ENCODE data around the gene LY9.

LY9 gene

DNA sequence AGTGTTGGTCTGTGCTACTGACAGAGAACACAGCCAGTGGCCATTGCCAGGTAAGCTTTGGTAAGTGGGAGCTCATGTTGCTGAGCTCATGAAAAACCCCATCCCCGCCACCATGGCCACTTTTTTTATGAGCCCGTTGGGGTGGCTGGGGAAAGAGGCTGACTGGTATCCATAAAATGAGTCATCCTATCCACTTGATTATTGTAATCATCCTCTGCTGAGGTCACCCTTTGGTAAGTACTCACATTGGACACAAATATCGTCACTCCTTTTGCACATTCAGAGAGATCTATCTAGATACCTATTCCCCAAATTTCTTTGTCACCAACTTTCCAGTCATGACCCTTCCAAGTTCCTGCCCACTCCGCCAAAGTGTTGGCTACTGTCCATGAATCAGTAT lies 34.9 kb upstream of the LY9 start:
- Histone ChIP-seq H3K27me3 (ENCODE audit: insufficient read depth, insufficient read length) (no peaks in the 10 kb centered on the region), H3K4me3 (ENCODE audit: insufficient read length, low read depth) (no peak overlapping the region), H3K9ac (ENCODE audit: insufficient read length, low read depth) (no peak overlapping the region), H3K4me1 (ENCODE audit: insufficient read depth, insufficient read length) (no peaks in the 10 kb centered on the region), H3K36me3 (ENCODE audit: insufficient read depth, insufficient read length, low read length) (no peaks in the 10 kb centered on the region), H3K9me3 (ENCODE audit: insufficient read depth, low read length) (no peaks in the 10 kb centered on the region)
- TF ChIP-seq YY1 (IDR thresholded peaks at IDR 0.05; ENCODE audit: insufficient read depth, insufficient read length) (no peak), SUZ12 (IDR thresholded peaks at IDR 0.05; ENCODE audit: extremely low read depth, insufficient read depth, insufficient read length) (no peak), ZNF274 (IDR thresholded peaks at IDR 0.05; ENCODE audit: low read depth, low read length) (no peak)
- DNase-seq (ENCODE audit: low read depth, low spot score) = no peak

DNA sequence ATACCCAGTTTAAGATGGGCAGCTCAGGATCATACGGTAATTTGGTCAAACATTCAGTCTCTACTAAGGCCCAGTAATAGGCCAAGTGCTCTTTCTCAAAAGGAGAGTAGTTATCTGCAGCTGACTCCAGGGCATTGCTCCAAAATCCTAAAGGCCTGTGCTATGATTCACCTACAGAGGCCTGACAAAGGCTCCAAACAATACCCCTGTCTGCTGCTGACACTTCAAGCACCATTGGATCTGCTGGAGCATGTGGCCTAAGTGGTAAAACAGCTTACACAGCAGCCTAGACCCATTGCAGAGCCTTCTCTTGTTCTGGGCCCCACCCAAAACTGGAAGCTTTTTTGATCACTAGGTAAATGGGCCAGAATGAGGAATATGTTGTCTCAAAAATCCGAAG lies 34.1 kb upstream of the LY9 start:
- TF ChIP-seq YY1 (IDR thresholded peaks at IDR 0.05; ENCODE audit: insufficient read depth, insufficient read length) (no peak), SUZ12 (IDR thresholded peaks at IDR 0.05; ENCODE audit: extremely low read depth, insufficient read depth, insufficient read length) (no peak), ZNF274 (IDR thresholded peaks at IDR 0.05; ENCODE audit: low read depth, low read length) (no peak)
- H3K27me3 ChIP-seq (ENCODE audit: insufficient read depth, insufficient read length) = no peaks in the 10 kb centered on the region
- H3K9ac ChIP-seq (ENCODE audit: insufficient read length, low read depth) = no peak overlapping the region
- H3K4me3 ChIP-seq (ENCODE audit: insufficient read length, low read depth) = no peak overlapping the region
- H3K4me1 ChIP-seq (ENCODE audit: insufficient read depth, insufficient read length) = no peaks in the 10 kb centered on the region
- H3K9me3 ChIP-seq (ENCODE audit: insufficient read depth, low read length) = no peaks in the 10 kb centered on the region
- H3K36me3 ChIP-seq (ENCODE audit: insufficient read depth, insufficient read length, low read length) = no peaks in the 10 kb centered on the region
- DNase-seq (ENCODE audit: low read depth, low spot score) = no peak

DNA sequence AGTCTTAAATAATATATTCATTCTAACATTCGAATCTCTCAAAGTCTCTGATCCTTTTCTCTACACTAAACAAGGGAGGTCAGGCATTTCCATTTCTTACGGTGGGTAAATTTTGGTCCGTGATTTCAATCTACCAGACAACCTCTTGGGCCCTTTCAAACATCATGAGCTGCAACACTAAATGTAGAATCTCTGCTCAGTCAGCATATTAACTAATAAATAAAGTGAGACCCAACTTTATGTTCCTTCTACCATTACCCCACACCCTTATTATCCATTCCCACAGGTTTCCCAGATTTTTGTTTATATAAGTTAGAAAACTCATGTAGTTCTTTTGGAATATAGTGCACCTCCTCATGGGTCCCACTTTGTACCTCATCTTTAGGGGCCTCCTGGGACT lies 32.0 kb upstream of the LY9 start:
- H3K36me3 ChIP-seq (ENCODE audit: insufficient read depth, insufficient read length, low read length) = no peaks in the 10 kb centered on the region
- TF ChIP-seq YY1 (IDR thresholded peaks at IDR 0.05; ENCODE audit: insufficient read depth, insufficient read length) (no peak), SUZ12 (IDR thresholded peaks at IDR 0.05; ENCODE audit: extremely low read depth, insufficient read depth, insufficient read length) (no peak), ZNF274 (IDR thresholded peaks at IDR 0.05; ENCODE audit: low read depth, low read length) (no peak)
- H3K9ac ChIP-seq (ENCODE audit: insufficient read length, low read depth) = no peak overlapping the region
- H3K9me3 ChIP-seq (ENCODE audit: insufficient read depth, low read length) = no peaks in the 10 kb centered on the region
- no peaks in the 10 kb centered on the region for H3K4me1 ChIP-seq (ENCODE audit: insufficient read depth, insufficient read length)
- no peak for DNase-seq (ENCODE audit: low read depth, low spot score)
- H3K4me3 ChIP-seq (ENCODE audit: insufficient read length, low read depth) = no peak overlapping the region
- no peaks in the 10 kb centered on the region for H3K27me3 ChIP-seq (ENCODE audit: insufficient read depth, insufficient read length)

DNA sequence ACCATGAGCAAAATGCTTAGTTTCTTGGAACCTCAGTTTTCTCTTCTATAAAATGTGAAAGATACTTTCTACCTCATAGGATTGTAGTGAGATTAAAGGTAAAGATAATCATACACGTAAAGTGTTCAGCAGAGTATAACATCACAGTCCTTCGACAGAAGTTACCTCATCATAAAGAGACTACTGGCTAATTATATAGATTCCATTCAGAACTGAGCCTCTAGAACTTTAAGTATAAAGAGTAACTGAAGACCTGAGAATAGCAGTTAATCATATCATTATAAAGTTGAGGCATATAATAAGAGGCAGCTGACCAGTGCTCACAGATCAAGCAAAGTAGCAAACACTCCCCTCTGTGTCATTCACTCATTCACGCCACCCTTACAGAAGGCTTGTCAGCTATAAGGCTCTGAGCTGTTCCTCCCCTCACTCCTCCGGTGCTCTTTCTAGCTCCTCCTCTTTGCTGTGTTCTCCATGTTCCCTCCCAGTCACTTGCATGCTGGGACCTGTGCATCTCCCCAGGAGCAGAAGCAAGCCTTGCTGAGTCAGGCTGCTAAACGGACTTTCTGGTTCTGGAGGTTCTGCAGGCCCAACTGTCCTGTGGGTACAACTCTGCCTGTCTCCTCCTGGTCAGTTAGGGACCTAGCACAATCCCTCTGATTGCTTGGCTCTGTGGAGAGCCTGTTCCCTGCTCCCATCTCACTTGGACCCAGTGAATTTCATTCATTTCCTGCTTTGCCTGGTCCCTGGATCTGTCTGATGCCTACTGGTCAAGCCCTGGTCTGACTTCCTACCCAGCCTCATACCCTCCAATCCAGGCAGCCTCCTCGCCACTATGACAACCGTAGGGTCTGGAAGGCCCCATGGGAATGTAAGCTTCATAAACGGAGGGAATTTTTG lies 28.3 kb upstream of the LY9 start:
- no peak for DNase-seq (ENCODE audit: low read depth, low spot score)
- TF ChIP-seq YY1 (IDR thresholded peaks at IDR 0.05; ENCODE audit: insufficient read depth, insufficient read length) = no peak
- TF ChIP-seq ZNF274 (IDR thresholded peaks at IDR 0.05; ENCODE audit: low read depth, low read length) = no peak
- no peak for TF ChIP-seq SUZ12 (IDR thresholded peaks at IDR 0.05; ENCODE audit: extremely low read depth, insufficient read depth, insufficient read length)
- no peak overlapping the region for H3K4me3 ChIP-seq (ENCODE audit: insufficient read length, low read depth)
- no peak overlapping the region for H3K9ac ChIP-seq (ENCODE audit: insufficient read length, low read depth)
- no peaks in the 10 kb centered on the region for H3K4me1 ChIP-seq (ENCODE audit: insufficient read depth, insufficient read length)
- no peaks in the 10 kb centered on the region for H3K9me3 ChIP-seq (ENCODE audit: insufficient read depth, low read length)
- H3K36me3 ChIP-seq (ENCODE audit: insufficient read depth, insufficient read length, low read length) = no peaks in the 10 kb centered on the region
- no peaks in the 10 kb centered on the region for H3K27me3 ChIP-seq (ENCODE audit: insufficient read depth, insufficient read length)

DNA sequence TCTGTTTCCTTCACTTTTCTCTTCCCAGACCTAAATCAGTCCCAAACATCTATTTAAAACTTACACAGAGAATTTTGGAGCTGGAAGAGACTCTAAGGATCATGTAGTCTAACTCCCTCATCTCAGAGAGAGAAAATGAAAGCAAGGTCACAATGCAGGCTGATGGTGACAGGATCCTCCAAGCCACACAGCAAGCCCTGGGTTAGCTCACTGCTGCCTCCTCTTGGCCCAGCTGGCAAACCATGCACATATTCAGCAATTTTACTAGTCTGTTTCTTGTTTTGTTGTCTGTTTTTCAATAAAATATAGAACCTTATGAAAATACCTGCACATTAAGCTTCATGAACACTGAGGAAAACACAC lies 27.7 kb upstream of the LY9 start:
- peak; percentile 25 for DNase-seq (ENCODE audit: low read depth, low spot score)

DNA sequence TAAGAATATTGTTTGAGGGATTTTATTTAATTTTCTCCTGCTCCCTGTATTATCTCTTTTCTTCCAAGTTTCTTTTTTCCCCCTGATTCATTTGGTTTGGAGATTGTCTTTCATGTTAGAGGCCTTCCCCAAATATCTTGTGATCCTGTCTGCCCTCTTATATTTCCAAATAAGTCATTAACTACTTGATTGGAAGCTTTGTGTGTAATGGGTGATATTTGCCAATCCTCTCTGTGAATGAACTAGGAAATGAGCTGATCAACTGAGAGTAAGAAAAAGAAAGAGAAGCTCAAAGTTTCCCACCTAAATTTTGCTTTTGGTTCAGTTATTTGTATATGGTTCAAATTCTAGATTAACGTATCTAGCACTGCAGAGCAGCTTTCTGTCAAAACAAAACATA lies 23.6 kb upstream of the LY9 start:
- Histone ChIP-seq H3K27me3 (ENCODE audit: insufficient read depth, insufficient read length) (no peaks in the 10 kb centered on the region), H3K4me1 (ENCODE audit: insufficient read depth, insufficient read length) (no peaks in the 10 kb centered on the region), H3K9ac (ENCODE audit: insufficient read length, low read depth) (no peak overlapping the region), H3K9me3 (ENCODE audit: insufficient read depth, low read length) (no peaks in the 10 kb centered on the region), H3K4me3 (ENCODE audit: insufficient read length, low read depth) (no peak overlapping the region), H3K36me3 (ENCODE audit: insufficient read depth, insufficient read length, low read length) (no peaks in the 10 kb centered on the region)
- TF ChIP-seq ZNF274 (IDR thresholded peaks at IDR 0.05; ENCODE audit: low read depth, low read length) (no peak), SUZ12 (IDR thresholded peaks at IDR 0.05; ENCODE audit: extremely low read depth, insufficient read depth, insufficient read length) (no peak), YY1 (IDR thresholded peaks at IDR 0.05; ENCODE audit: insufficient read depth, insufficient read length) (no peak)
- no peak for DNase-seq (ENCODE audit: low read depth, low spot score)

More for the DNA sequence above, 27.7 kb upstream of the LY9 start:
- no peak for TF ChIP-seq SUZ12 (IDR thresholded peaks at IDR 0.05; ENCODE audit: extremely low read depth, insufficient read depth, insufficient read length)
- Histone ChIP-seq H3K9me3 (ENCODE audit: insufficient read depth, low read length) (no peaks in the 10 kb centered on the region), H3K9ac (ENCODE audit: insufficient read length, low read depth) (no peak overlapping the region), H3K4me3 (ENCODE audit: insufficient read length, low read depth) (no peak overlapping the region), H3K4me1 (ENCODE audit: insufficient read depth, insufficient read length) (no peaks in the 10 kb centered on the region), H3K27me3 (ENCODE audit: insufficient read depth, insufficient read length) (no peaks in the 10 kb centered on the region), H3K36me3 (ENCODE audit: insufficient read depth, insufficient read length, low read length) (no peaks in the 10 kb centered on the region)

DNA sequence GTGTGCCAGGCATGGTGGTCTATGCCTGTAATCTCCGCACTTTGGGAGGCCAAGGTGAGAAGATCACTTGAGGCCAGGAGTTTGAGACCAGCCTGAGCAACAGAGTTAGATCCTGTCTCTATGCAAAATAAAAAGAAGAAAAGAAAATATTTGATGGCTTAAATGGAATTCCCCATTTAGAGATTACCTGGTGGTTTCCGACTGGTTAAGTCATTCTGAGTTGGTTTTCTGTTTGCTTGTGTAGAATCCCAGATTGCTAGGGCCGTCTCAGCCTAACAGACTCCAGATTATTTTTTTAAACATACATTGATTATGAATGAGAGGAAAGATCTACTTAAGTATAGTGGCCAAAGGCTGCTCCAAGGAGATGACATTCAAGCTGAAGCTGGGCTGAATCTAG lies 22.9 kb upstream of the LY9 start:
- Histone ChIP-seq H3K4me3 (ENCODE audit: insufficient read length, low read depth) (no peak overlapping the region), H3K9ac (ENCODE audit: insufficient read length, low read depth) (no peak overlapping the region), H3K36me3 (ENCODE audit: insufficient read depth, insufficient read length, low read length) (no peaks in the 10 kb centered on the region), H3K9me3 (ENCODE audit: insufficient read depth, low read length) (no peaks in the 10 kb centered on the region), H3K4me1 (ENCODE audit: insufficient read depth, insufficient read length) (no peaks in the 10 kb centered on the region), H3K27me3 (ENCODE audit: insufficient read depth, insufficient read length) (no peaks in the 10 kb centered on the region)
- DNase-seq (ENCODE audit: low read depth, low spot score) = no peak
- TF ChIP-seq SUZ12 (IDR thresholded peaks at IDR 0.05; ENCODE audit: extremely low read depth, insufficient read depth, insufficient read length) = no peak
- no peak for TF ChIP-seq YY1 (IDR thresholded peaks at IDR 0.05; ENCODE audit: insufficient read depth, insufficient read length)
- no peak for TF ChIP-seq ZNF274 (IDR thresholded peaks at IDR 0.05; ENCODE audit: low read depth, low read length)

Data from NT2/D1 (cell line).